HCT116 (cell line): ENCODE data around the gene LRRIQ1. TPM values are rescaled to one million over a fixed set of nuclear protein-coding genes. Genes with fewer than 3 reads are reported as not detected.

Source experiments
- ATAC-seq: fragments of 200-7000 bp; cut with Tn5 transposase; 2 replicates; pipeline ENCODE4 v1.9.1; 2020; ENCODE audit warnings: mild to moderate bottlenecking, moderate library complexity
- Bru-seq: library from RNA; stranded (reverse); fragments of 400-500 nt; gene quantifications from one replicate; lab custom pipeline; 2021; lab: Mats Ljungman, UMichigan
- BruChase-seq, 2 experiments: library from RNA; stranded (reverse); fragments of 400-500 nt; gene quantifications; one replicate each; lab custom pipeline; 2021; lab: Mats Ljungman, UMichigan
- BruUV-seq: library from RNA; stranded (reverse); fragments of 400-500 nt; replicated peaks from 2 replicates; lab custom pipeline; 2021; lab: Mats Ljungman, UMichigan
- CTCF ChIA-PET: fragments of 300-600 bp; sonication (Branson Sonifier 250); formaldehyde crosslinking; loops from one replicate; lab custom pipeline; 2021; ENCODE audit warnings: antibody characterized with exemption; lab: Charles Lee
- POLR2A ChIA-PET: fragments of 300-600, 350-600 bp; sonication (Branson Sonifier 250); formaldehyde crosslinking; loops from one replicate; lab custom pipeline; 2021; ENCODE audit warnings: antibody characterized with exemption; lab: Charles Lee
- RAD21 ChIA-PET, 2 experiments: fragments of 300-600 bp; sonication (Branson Sonifier 250); formaldehyde crosslinking; loops; one replicate each; lab custom pipeline; 2023; ENCODE audit warnings: low total read pairs in 2 of 2; ENCODE audit not compliant: uncharacterized antibody in 2 of 2, unreplicated experiment in 2 of 2, low non-redundant PET in 1 of 2; lab: Charles Lee
- DNase-seq: peaks from one replicate; pipeline ENCODE4 v3.0.0-alpha.2; 2010; ENCODE audit warnings: low read depth, low spot score
- H2AFZ ChIP-seq: fragments of 200-600 bp; shearing (Covaris generic), sonication (generic); 2 replicates; pipeline ENCODE4 v1.6.1; 2017; ENCODE audit warnings: low read depth, mixed run types, mixed read lengths, antibody characterized with exemption, low read length; ENCODE audit not compliant: poor library complexity, severe bottlenecking
- H3K27ac ChIP-seq: 2 replicates; pipeline ENCODE4 v1.5.1; 2012; ENCODE audit warnings: low read depth, low read length
- H3K27me3 ChIP-seq: fragments of 200-600 bp; sonication (generic); 2 replicates; pipeline ENCODE4 v1.6.1; 2016; ENCODE audit warnings: mixed run types, low read length, mixed read lengths; ENCODE audit not compliant: insufficient read depth
- H3K36me3 ChIP-seq, 2 experiments: fragments of 200-500 bp in 1 of 2; fragments of 200-600 bp in 1 of 2; sonication (Bioruptor generic) in 1 of 2; sonication (generic) in 1 of 2; 2 replicates each; pipeline versions ENCODE4 v1.5.1 to v1.6.1; 2014 to 2016; ENCODE audit warnings: low read length in 2 of 2, inconsistent platforms in 1 of 2, mixed read lengths in 1 of 2, mixed run types in 1 of 2; ENCODE audit not compliant: insufficient read depth in 2 of 2, control insufficient read depth in 1 of 2
- H3K4me1 ChIP-seq, 2 experiments: fragments of 200-600 bp in 1 of 2; sonication (generic) in 1 of 2; 2 replicates each; pipeline versions ENCODE4 v1.5.1 to v1.6.1; 2012 to 2017; ENCODE audit warnings: low read length in 2 of 2, inconsistent platforms in 1 of 2, mild to moderate bottlenecking in 1 of 2, mixed read lengths in 1 of 2, mixed run types in 1 of 2, moderate library complexity in 1 of 2; ENCODE audit not compliant: insufficient read depth in 2 of 2, control insufficient read depth in 1 of 2
- H3K4me2 ChIP-seq: fragments of 200-600 bp; sonication (generic); 2 replicates; pipeline ENCODE4 v1.6.1; 2017; ENCODE audit warnings: mixed run types, low read length, mixed read lengths
- H3K4me3 ChIP-seq, 2 experiments: fragments of 200-600 bp in 1 of 2; sonication (generic) in 1 of 2; replicated peaks in 1 of 2; 2 replicates each; pipeline ENCODE4 v1.5.1; 2011 to 2016; ENCODE audit warnings: low read length in 2 of 2, control low read depth in 1 of 2, low read depth in 1 of 2, mild to moderate bottlenecking in 1 of 2, mixed read lengths in 1 of 2, mixed run types in 1 of 2
- H3K79me2 ChIP-seq: fragments of 200-600 bp; sonication (generic); 2 replicates; pipeline ENCODE4 v1.6.1; 2017; ENCODE audit warnings: mild to moderate bottlenecking, mixed run types, low read length, moderate library complexity, mixed read lengths; ENCODE audit not compliant: insufficient read depth
- H3K9ac ChIP-seq: fragments of 200-600 bp; sonication (generic); 2 replicates; pipeline ENCODE4 v1.6.1; 2016; ENCODE audit warnings: low read length, mixed read lengths
- H3K9me2 ChIP-seq: fragments of 200-600 bp; sonication (generic), shearing (Covaris generic); 2 replicates; pipeline ENCODE4 v1.6.1; 2017; ENCODE audit warnings: mixed run types, mild to moderate bottlenecking, moderate library complexity; ENCODE audit not compliant: insufficient read depth
- H3K9me3 ChIP-seq, 2 experiments: fragments of 200-500 bp in 1 of 2; fragments of 200-600 bp in 1 of 2; sonication (Bioruptor generic) in 1 of 2; sonication (generic) in 1 of 2; 2 replicates each; pipeline ENCODE4 v1.6.1; 2014 to 2017; ENCODE audit warnings: low read length in 2 of 2, mixed read lengths in 2 of 2, inconsistent platforms in 1 of 2, low read depth in 1 of 2, mild to moderate bottlenecking in 1 of 2, mixed run types in 1 of 2, moderate library complexity in 1 of 2; ENCODE audit not compliant: control insufficient read depth in 1 of 2, insufficient read depth in 1 of 2
- H4K20me1 ChIP-seq: fragments of 200-600 bp; sonication (generic), shearing (Covaris generic); 2 replicates; pipeline ENCODE4 v1.6.1; 2017; ENCODE audit warnings: mixed run types, mild to moderate bottlenecking, moderate library complexity; ENCODE audit not compliant: insufficient read depth
- SP1 ChIP-seq: IDR thresholded peaks from 2 replicates; pipeline ENCODE4 v1.6.1; 2012; ENCODE audit warnings: low read depth
- intact Hi-C: fragments of 100-400 bp; cut with micrococcal nuclease; formaldehyde crosslinking; loops from 2 replicates; pipeline ENCODE4 v1.10.0; 2022
- long read RNA-seq: library from polyadenylated mRNA; unstranded; transcript quantifications from one replicate; pipeline ENCODE4 v2.0.0, GENCODE V29; 2021; ENCODE audit not compliant: unreplicated experiment
- polyA plus RNA-seq: library from polyadenylated mRNA; unstranded; fragments of >200 nt; gene quantifications from 2 replicates; pipeline ENCODE4 v1.2.1, GENCODE V29; 2012; ENCODE audit warnings: missing spikeins
- total RNA-seq: library from RNA; stranded (reverse); gene quantifications from one replicate; pipeline ENCODE4 v1.2.1, GENCODE V29; 2021; ENCODE audit not compliant: unreplicated experiment
- TF ChIP-seq, protein P1 (sequence below): IDR thresholded peaks from 2 replicates; pipeline ENCODE4 v1.6.1; 2012

The LRRIQ1 gene, protein sequence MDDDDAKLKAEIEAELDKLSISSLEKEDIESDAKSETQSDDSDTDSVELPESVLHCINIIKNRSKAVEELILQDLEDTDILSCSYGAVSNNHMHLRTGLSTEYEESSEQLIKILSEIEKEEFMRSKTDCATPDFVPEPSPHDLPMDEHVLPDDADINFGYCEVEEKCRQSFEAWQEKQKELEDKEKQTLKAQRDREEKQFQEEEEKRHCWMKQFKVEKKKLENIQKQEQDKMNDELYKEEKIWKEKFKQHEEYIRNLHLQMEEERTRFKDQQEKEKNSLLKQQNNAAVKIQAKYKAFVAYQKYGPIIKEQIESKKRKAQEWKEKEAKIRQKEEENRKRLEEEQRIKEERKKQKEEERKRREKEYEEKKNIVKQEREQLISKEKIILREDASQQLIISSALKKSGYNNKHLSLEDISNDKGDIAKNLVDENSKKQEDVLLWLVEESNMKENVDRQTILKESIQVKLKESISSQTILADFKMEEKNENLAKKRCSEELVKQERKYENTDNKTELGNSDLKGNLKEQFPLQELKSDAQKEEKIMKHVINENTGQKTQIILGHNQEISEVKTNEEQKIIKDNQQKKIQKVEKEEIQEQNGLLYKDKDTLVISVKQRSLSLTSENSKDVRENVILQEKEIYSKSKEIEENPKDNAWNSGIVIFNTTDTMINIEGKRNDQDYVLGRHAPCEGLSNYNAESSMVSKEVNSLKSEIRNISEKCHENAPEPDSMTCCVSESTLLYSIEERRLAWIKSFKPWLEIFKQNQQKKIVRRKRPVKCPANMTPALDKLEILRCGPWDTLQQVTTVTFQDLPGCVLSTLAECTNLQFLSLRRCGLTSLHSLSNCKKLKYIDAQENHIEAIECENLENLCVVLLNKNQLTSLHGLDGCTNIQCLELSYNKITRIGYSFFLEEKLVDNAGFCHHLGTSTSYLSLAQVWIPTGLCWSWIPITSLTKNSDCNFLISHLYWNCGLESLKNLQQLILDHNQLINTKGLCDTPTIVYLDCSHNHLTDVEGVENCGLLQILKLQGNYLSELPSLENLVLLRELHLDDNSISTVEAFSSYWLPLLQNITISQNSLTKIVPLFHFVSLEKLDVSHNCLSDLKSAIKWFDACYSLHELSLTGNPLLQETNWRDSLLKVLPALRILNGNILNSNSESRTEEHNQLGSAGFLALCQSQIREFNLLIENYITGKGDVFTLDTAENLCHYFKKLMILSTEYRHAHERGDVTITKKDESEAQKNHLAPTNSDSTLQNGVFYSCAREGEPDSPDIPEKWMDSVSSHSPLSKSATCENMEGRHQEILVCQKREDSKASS (N-terminal part only)
- total RNA-seq (0.89 TPM), Bru-seq, nascent RNA (percentile 30 among the genes with signal in this experiment), BruChase-seq, experiment 1, labeled RNA remaining after a 6-hour chase (percentile 27 among the genes with signal in this experiment), BruChase-seq, experiment 2, labeled RNA remaining after a 2-hour chase (percentile 34 among the genes with signal in this experiment)
- polyA plus RNA-seq: 0.30 TPM in 2 replicates
- long read RNA-seq: 0 reads

DNA sequence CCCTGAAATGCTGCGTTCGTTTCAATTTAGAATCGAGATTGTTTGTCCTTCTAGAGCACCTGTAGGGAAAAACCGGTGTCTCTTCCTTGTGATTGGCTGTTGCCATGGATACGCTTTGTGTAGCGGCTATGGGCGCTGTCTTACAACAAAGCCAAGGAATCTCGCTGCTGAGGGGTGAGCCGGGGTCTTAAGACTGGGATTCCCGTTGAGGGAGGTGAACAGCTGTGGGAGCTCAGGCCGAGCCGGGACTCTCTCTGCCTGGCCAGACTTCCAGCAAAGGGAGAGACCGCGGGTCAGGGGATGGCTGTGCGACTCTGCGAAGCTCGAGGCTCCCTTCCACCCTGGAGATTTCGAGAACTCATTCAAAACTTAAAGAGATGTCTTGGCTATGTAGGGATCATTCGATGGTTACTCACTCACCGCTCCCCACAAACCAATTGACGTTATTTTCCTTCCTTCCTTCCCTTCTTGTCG lies at the start of gene LRRIQ1, which contains the start of gene TSPAN19:
LRRIQ1 (plus strand) TSS at position 118 of the 474 bp plus-strand sequence. CDS start 1,826 bp downstream, outside the sequence.
TSPAN19 (minus strand) TSS at position 44 of the 474 bp plus-strand sequence. CDS start 6,331 bp downstream, outside the sequence.
- Histone ChIP-seq H3K27me3 (no peaks in the 10 kb centered on the region), H3K4me1 (no peaks in the 10 kb centered on the region), H4K20me1 (no peaks in the 10 kb centered on the region), H3K79me2 (no peaks in the 10 kb centered on the region), H3K4me2 (peak within 1 kb of the TSS; percentile 70), H3K9me2 (no peaks in the 10 kb centered on the region), H3K27ac (no peak within 1 kb of the TSS), H2AFZ (peak within 1 kb of the TSS; percentile 91), H3K9me3 (no peaks in the 10 kb centered on the region), H3K36me3 (no peaks in the 10 kb centered on the region), H3K4me3 (peak within 1 kb of the TSS; percentile 58 to 59), H3K9ac (peak within 1 kb of the TSS; percentile 28; the same call in 1 of the 2 replicates)
- DNase-seq (peak; percentile 70), ATAC-seq (peak; percentile 80)
- POLR2A ChIA-PET: no interaction called here
- CTCF ChIA-PET: no interaction called here
- intact Hi-C loops: no loop called here
- TF ChIP-seq, protein P1, sequence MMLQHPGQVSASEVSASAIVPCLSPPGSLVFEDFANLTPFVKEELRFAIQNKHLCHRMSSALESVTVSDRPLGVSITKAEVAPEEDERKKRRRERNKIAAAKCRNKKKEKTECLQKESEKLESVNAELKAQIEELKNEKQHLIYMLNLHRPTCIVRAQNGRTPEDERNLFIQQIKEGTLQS: no peak
- TF ChIP-seq SP1: peak; percentile 51; the same call in 1 of the 2 replicates
- RAD21 ChIA-PET: no interaction called here
- BruUV-seq: no TSS peak
